ENCODE data around the gene IQSEC1.

The IQSEC1 gene

GRCh38 chr3:13116426-13116825 lies 43.2 kb upstream of the IQSEC1 start:
- no peak overlapping the region for H3K4me3 ChIP-seq (ENCODE audit: low read depth, low read length)
- no peak for DNase-seq (ENCODE audit: low read depth)
- TF ChIP-seq CTCF (IDR thresholded peaks at IDR 0.05; ENCODE audit: insufficient read depth, low read depth, low read length, missing control alignments) = no peak

- TF ChIP-seq CTCF (IDR thresholded peaks at IDR 0.05; ENCODE audit: insufficient read depth, low read depth, low read length, missing control alignments) = no peak
- no peak for DNase-seq (ENCODE audit: low read depth)
- H3K4me3 ChIP-seq (ENCODE audit: low read depth, low read length) = no peak overlapping the region
These were observed 42.8 kb upstream of the IQSEC1 start for GRCh38 chr3:13115991-13116390.

- no peak for DNase-seq (ENCODE audit: low read depth)
- no peak for TF ChIP-seq CTCF (IDR thresholded peaks at IDR 0.05; ENCODE audit: insufficient read depth, low read depth, low read length, missing control alignments)
- no peak overlapping the region for H3K4me3 ChIP-seq (ENCODE audit: low read depth, low read length)
These were observed 42.3 kb upstream of the IQSEC1 start for GRCh38 chr3:13115576-13115910.

- TF ChIP-seq CTCF (IDR thresholded peaks at IDR 0.05; ENCODE audit: insufficient read depth, low read depth, low read length, missing control alignments) = no peak
- no peak overlapping the region for H3K4me3 ChIP-seq (ENCODE audit: low read depth, low read length)
These were observed 41.8 kb upstream of the IQSEC1 start for GRCh38 chr3:13114811-13115575.

GRCh38 chr3:13113346-13114330 lies 40.4 kb upstream of the IQSEC1 start:
- H3K4me3 ChIP-seq (ENCODE audit: low read depth, low read length) = no peak overlapping the region
- peak; percentile 22 for DNase-seq (ENCODE audit: low read depth)
- TF ChIP-seq CTCF (IDR thresholded peaks at IDR 0.05; ENCODE audit: insufficient read depth, low read depth, low read length, missing control alignments) = no peak

More at GRCh38 chr3:13114811-13115575, 41.8 kb upstream of the IQSEC1 start:
- no peak for DNase-seq (ENCODE audit: low read depth)

GRCh38 chr3:13112521-13113345 lies 39.5 kb upstream of the IQSEC1 start:
- DNase-seq (ENCODE audit: low read depth) = no peak
- no peak overlapping the region for H3K4me3 ChIP-seq (ENCODE audit: low read depth, low read length)
- no peak for TF ChIP-seq CTCF (IDR thresholded peaks at IDR 0.05; ENCODE audit: insufficient read depth, low read depth, low read length, missing control alignments)

Data from GM12865 (cell line).